ENCODE results near the gene ABCA9.

Gene ABCA9

DNA sequence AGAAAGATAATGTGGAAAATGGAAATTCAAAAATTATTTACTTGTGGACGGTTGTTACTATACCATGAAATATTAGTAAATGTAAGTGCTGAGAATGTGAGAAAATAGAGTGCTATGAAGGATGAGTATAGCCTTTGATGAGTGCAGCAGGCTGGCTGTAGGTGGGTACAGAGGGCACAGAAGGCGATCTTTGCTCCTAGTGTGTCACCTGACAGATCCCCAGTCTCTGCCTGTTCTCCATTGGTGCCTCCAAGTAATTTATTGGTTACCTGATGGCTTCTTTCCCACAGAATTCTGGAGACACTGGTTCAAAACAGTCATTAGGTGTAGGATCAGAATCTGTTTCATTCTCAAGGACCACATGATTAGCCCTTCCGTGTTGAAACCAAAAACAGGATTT, 28.9 kb downstream of the ABCA9 start:
- TF ChIP-seq, protein P1, sequence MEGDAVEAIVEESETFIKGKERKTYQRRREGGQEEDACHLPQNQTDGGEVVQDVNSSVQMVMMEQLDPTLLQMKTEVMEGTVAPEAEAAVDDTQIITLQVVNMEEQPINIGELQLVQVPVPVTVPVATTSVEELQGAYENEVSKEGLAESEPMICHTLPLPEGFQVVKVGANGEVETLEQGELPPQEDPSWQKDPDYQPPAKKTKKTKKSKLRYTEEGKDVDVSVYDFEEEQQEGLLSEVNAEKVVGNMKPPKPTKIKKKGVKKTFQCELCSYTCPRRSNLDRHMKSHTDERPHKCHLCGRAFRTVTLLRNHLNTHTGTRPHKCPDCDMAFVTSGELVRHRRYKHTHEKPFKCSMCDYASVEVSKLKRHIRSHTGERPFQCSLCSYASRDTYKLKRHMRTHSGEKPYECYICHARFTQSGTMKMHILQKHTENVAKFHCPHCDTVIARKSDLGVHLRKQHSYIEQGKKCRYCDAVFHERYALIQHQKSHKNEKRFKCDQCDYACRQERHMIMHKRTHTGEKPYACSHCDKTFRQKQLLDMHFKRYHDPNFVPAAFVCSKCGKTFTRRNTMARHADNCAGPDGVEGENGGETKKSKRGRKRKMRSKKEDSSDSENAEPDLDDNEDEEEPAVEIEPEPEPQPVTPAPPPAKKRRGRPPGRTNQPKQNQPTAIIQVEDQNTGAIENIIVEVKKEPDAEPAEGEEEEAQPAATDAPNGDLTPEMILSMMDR (IDR thresholded peaks at IDR 0.05): no peak

DNA sequence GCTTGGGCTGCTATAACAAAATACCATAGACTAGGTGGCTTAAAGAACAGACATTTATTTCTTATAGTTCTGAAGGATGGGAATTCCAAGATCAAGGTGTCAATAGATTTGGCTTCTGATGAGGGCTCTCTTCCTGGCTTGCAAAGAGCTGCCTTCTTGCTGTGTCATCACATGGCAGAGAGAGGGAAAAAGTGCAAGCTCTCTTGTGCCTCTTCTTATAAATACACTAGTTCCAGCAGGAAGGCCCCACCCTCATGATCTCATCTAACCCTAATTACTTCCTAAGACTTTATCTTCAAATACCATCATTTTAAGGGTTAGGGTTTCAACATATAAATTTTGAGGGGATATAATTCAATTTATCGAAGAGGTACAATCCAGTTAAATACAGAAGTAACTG, 30.6 kb downstream of the ABCA9 start:
- TF ChIP-seq, protein P1 (IDR thresholded peaks at IDR 0.05): no peak

DNA sequence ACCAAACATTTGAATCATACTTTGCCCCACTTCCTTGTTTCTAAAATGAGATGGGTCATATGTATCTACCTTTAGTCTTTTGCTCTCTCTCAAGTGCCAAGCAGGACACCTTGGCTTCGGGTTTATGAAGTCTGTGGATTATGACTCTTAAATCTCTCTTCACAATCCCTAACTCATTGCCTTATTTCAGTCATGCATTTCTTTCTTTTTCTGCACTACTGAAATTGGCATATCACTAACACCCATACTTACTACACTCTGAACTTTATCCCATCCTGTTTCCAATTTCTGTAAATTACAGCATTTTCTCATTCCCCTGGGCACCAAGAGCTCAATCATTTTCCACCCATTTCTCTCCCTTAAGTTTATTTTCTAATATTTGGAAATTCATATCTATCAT, 42.0 kb downstream of the ABCA9 start:
- TF ChIP-seq, protein P1 (IDR thresholded peaks at IDR 0.05): no peak

DNA sequence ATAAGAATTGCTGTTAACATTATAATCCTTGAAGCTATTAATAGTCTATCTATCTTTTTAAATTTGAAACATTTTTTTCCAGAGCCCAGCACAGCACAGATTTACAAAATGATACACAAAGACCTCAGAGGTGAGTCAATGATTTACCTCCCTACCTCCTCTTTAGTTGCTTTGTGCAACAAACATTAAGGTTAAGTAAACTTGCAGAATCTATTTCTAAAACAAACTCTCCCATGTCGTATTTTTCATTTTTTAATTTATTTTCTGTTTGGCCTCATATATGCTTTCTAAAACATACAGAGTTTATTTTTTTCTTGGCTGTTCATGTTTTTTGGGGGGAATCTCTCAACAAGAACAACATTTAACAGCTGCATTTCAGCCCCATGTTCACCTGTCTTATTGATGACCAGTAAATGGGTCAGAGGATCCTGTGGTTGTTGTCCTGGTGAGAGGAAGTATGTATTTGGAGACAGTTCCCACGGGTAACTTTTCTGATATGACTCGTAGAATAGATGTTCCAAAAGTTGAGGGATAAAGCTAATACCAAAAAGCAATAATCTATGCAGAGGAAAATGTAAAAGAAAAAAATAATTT, 42.6 kb downstream of the ABCA9 start:
- TF ChIP-seq, protein P1 (IDR thresholded peaks at IDR 0.05): no peak

DNA sequence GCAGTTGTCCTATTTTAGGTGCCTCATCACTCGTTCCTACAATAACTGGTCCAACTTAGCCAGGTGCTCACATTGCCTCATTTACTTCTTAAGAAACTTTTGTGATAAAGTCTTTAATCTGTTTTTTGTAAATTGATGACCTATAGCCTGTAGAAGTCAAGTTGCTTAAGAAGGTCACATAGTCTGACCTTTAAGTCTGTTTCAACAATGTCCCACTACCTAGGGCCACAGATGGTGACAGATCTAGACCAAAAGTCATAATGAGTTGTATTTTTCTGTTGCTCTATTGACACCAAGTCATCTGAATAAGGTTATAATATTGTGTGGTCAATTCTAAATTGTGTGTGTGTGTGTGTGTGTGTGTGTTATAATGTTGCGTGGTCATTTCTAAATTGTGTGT, 45.1 kb downstream of the ABCA9 start:
- TF ChIP-seq, protein P1 (IDR thresholded peaks at IDR 0.05): no peak

DNA sequence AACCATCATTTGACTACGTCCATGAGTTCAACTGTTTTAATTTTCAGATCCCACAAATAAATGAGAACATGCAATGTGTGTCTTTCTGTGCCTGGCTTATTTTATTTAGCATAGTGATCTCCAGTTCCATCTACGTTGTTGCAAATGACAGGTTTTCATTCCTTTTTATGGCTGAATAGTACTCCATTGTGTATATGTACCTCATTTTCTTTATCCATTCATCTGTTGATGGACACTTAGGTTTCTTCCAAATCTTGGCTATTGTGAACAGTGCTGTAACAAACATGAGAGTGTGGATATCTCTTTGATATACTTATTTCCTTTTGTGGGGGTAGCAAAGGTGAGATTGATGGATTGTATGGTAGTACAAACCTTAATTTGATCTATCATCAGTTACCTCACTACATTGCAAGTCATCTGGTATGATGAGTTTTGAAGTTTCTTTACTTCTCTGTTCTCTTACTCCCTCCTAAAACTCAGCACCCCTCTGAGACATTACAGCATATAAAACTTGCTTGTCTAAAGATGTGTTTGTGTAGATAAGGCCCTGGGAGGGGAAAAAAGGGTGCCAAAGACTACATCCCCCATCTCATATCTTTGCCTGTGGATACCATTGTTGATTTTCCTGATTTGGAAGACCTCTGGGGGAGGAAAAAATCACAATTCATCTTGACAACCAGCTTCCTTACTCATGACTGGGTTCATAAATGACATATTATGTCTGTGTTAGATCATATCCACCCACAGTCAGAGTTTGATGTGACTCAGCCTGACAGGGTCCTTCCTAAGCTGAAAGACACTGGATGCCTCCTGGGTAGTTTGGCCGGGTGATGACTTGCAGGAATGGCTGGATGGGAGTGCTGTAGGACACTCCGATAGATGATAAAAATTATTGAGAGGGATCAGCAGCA, 47.6 kb downstream of the ABCA9 start:
- TF ChIP-seq, protein P1 (IDR thresholded peaks at IDR 0.05): no peak

DNA sequence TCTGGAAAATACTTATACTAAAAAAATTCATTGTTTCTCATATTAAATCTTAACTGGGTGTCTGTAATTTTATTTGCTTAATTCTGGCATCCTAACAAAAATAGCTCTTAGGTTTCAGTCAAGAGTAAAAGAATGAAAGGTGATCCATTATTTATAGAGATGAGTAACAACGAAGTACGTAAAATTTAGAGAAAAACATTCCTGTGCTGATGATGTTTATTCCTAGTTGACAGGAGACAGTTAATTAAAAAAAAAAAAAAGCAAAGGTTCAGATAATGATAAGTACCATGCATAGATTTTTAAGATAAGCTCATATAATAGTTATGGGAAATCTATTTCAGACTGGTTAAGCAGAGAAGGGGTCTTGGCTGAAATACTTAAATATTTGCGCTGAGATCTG, 50.8 kb downstream of the ABCA9 start:
- TF ChIP-seq, protein P1 (IDR thresholded peaks at IDR 0.05): no peak

All from LNCAP (cell line).